GM19099 (cell line): ENCODE data around the gene BOC.

Experiments
- POLR2A ChIP-seq: IDR thresholded peaks from 3 replicates; pipeline ENCODE4 v1.6.1; 2011; ENCODE audit warnings: low read depth; ENCODE audit not compliant: insufficient read length; ENCODE audit errors: extremely low read depth

Gene BOC

DNA sequence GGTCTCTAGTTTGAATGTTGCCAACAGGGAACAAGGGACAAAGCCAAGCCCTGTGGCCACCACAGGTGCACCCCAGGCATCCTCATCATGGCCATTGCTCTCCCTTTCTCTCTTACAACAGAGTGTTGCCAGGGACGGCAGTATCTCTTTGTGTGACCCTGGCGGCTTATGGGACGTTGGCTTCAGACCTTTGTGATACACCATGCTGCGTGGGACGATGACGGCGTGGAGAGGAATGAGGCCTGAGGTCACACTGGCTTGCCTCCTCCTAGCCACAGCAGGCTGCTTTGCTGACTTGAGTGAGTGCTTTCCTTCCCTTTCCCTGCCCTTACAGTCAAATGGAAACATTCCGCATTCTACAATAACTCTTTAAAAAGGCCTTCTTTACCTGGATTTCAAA lies 38.2 kb downstream of the BOC start:
- no peak for TF ChIP-seq POLR2A

DNA sequence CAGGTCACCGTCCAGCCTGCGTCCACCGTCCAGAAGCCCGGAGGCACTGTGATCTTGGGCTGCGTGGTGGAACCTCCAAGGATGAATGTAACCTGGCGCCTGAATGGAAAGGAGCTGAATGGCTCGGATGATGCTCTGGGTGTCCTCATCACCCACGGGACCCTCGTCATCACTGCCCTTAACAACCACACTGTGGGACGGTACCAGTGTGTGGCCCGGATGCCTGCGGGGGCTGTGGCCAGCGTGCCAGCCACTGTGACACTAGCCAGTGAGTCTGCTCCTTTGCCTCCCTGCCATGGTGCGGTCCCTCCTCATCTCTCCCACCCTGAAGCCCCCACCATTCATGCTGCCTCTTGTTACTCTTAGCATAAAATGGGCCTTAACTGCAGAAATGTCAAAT lies 39.2 kb downstream of the BOC start:
- no peak for TF ChIP-seq POLR2A

DNA sequence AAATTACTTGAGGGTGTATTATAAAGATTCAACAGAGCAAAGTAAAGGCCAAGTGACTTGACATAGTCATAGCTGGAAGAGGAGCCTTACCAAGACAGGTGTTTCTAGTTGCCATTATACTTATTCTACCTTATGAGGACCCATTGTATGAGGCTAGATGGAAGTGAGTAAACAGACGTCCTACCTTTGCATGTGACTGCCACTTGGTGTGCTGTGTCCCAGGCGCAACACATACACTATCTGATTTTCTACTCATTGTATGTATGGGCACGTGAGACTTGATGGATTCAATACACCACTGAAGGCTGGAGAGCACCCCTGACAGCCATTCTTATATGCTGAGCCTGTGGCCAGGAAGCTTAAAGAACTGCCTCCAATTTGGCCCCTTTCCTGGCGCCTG lies 40.5 kb downstream of the BOC start:
- no peak for TF ChIP-seq POLR2A

DNA sequence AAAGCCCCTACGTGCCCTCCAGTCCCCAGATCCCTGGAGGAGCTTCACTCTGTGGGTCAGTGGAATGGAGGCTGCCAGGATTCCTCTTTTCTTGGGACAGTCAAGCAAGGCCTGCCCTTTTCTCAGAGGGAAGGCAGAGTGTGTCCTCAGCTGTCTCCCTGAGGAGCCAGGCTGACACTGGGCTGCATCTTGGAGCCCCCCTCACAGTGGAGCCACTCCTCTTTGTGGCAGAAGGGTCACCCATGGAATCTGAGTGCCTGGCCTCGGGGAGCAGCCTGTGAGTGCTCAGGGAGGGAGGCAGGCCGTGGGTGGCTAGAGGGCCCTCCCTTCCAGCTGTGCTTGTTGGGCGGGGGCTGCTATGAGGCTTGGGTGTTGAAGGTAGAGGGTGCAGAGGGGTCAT lies 41.2 kb downstream of the BOC start:
- no peak for TF ChIP-seq POLR2A

DNA sequence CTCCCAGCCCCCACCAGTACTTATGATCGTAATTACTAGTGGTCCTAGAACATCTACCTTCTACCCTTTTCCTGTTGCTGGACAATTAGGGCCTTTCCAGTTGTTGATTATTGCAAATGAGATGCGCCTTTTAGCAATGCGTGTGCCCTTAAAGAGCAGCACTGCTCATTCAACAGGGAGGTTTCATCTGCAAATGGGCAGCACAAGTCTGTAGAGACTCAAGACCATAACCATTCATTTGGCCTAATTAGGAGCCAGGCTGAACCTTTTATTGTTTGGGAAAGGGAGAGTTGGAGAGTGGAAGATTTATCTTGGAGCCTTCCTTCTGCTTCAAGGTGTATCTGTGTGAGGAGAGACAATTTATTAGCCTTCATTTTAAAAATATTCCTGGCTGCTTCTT lies 42.3 kb downstream of the BOC start:
- TF ChIP-seq POLR2A = no peak

DNA sequence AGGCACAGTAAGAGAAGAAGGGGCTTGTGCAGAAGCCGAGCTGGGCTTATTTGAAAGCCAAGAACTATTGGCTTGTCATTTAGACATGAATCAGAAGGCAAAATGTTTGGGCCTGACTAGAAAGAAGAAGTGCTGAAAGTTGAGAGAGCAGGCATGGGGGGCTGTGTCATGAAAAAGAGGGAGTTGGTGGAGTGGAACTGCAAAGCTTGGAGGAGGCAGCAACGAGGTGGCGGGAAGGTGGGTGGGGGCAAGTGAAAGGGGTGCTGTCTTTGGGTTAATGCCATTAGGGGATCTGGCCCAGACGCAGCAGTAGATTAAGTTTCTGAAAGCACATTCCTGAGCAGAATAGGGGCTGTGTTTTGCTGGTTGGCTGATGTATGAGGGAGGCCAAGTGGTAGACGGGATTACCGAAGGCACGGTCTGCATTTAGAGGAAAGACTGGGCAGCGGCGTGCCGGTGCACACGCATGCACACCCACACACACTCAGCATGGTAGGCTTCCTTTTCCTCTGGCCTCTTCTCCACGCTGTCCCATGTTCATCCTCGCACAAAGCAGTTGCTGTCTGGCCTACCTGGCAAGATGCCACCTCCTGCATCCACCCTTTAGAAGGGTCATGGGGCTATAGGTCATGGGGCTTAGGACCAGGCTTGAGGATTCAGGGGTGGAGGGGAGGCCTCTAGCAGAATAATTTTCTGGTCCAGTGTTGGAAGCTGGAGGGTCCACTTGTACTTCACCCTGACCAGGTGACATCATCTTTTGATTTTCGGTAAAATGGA lies 43.0 kb downstream of the BOC start:
- TF ChIP-seq POLR2A = no peak

DNA sequence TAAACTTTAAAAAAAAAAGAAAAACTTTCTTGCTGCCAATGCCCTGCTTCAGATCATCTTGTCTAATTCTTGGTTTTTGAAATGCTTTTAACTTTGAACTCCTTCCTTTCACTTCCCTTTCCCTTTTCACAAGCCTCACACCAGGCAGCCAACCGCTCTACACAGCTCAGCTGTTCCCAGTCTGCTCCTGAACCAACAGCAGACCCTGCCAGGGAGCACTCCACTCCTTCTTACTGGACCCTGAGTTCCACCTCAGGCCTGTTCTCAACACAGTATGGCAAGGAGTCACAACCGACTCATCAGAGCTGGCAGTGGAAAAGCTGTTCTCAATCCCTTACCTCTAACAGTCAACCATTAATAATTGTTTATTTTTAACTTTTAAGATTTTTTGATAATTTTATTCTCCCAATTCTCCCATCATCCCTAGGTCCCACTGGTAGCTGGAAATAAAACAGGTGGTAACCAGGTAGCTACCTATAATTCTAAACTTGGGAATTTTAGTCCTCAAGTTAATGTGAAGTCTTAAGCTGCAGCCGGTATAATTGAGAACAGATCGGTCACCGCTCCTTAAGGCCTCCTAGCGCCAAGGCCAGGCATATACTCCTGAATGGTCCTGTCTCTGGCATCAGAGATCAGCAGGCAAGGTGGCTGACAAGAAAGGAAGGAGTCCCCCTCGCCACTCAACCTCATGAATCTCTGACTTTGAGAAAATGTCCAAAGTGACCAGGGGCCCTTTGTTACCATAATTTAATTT lies 43.9 kb downstream of the BOC start:
- TF ChIP-seq POLR2A = no peak

DNA sequence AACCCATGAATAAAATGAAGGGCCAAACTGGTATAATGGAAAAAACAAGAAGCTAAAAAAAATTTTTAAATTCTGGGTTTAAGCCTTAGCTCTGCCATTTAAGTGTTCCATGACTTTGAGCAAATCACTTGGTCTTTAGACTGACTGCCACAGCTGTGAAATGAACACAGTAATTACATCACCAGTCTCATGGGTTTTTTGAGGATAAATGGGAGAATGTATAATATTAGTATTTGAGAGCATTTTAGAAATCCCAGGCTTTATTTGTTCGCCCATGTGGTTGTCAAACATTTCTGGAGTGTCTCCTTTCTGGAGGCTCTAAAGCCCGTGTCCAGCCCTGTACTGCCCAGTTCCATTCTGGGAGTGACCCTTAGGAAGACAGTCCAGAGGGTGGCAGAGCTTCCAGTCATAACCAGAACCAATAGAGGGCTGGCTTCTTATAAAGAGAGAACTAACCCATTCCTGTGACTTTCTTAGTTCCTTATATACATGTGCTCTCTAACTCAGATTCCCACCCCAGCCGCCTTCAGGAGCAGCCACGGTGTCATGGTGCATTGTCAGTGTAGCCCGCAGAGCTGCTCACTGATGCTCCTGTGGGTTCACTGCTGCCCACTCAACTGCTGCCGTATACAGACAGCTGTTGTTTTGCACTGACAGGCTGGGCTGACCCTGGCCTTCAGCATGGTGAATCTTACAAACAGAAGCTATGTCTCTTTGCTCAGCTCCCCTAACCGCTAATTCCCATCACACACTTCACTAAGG lies 44.7 kb downstream of the BOC start:
- TF ChIP-seq POLR2A = no peak

DNA sequence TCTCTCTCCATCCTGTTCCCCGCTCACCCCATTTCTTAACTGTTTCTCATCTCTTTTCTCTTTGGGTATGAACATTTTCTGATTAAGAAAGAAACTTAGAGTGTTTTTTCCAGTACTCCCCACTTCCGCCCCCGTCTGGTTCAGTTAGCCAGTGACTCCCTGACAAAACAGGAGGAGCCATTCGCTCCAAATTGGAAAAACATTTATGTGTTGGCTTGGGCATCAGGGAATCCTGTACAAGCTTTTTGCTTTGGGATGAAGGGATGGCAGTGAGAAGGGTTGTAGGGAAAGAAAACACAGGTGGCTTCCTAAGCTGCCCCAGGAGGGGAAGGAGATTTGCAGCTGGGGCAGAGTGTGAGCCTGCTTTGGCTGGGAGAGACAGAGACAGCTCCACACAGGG lies 47.0 kb downstream of the BOC start:
- TF ChIP-seq POLR2A = no peak

DNA sequence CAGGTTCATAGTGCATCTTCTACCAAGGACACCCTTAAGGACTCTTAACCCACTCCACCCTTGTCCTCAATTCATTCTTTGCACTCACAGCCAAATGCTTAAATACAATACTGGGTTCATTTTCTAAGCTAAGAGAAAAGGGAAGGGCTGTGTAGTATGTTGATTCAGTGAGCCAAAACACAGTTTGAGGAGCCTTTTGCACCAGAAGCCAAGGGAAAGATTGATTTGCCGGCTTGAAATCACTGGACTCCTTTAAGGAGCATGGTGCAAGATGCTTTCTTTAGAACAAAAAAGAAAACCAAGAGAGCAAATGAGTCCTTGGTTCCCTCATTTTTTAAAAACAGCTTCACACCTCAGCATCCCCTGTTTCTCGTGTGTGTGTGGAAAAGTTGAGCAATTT lies 47.8 kb downstream of the BOC start:
- no peak for TF ChIP-seq POLR2A

DNA sequence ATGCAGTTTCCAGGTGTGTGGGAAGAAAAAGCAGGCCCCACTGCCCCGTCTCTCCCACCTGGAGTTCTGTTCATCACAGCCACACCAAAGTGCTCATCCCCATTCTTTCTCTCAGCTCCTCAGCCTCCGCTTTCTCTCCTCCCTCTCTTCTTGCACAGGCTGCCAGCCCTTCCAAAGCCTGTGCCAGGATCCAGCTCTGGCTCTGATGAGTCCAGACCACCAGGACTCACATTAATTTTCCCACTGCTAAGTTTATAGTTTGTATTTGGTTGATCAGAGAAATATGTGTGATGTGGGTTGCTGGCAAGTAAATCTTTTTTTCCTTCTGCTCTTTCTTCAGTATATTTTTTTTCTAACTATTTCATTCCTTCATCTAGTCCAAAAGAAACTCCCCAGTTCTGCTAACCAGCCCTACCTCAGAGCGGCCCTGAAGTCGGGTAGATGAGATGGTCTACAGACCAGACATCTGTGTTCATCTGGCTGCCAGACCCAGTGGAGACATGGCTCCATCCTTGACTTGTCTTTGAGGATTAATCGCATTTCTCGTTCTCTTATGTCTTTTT lies 49.8 kb downstream of the BOC start:
- no peak for TF ChIP-seq POLR2A

DNA sequence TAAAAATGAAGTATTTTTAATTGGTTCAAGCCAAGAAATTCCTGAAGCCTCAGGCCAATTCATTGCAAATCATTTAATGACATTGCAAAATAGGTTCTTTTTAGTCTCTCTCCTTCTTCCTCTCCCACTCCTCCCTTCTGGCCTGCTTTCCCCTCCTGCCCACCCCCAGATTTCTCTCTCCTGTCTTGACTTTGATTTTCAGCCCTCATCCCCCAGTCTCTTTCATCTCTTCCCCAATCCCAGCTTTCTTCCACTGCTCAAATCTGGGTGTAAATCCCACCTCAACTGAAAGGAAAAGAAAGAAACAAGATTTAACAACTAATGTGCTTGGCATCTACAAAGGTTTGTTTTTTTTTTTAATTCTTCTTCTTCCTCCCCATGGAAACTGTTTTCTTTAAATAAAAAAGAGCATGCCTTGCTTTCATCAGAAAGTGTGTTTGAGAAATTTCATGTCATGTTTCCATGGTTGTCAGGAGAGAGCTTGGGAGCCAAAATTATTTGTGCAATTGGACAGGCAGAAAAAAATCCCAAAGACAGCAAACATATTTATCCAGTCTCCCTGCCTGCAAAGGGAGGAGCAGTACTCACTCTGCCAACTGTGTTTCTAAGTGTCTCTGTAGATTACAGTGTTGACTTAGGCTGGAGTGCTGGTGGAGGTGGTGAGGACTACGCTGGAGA lies 50.4 kb downstream of the BOC start:
- no peak for TF ChIP-seq POLR2A

DNA sequence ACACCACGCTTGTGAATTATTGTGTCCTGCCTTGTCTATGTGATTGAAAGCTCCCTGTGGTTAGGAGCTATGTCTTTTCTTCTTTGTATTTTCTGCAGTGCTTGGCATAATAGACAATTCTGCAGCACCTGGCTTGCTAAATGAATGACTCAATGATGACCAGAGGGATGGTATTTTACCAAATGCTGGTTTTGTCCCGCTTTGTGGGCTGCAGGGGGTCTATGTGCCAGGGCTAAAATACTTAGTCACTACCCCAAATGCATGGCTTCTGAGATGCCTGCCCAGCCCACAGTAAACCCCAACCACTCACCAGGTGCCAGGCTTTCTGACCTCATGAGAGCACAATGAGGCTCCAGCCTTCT lies 50.9 kb downstream of the BOC start:
- TF ChIP-seq POLR2A = no peak

DNA sequence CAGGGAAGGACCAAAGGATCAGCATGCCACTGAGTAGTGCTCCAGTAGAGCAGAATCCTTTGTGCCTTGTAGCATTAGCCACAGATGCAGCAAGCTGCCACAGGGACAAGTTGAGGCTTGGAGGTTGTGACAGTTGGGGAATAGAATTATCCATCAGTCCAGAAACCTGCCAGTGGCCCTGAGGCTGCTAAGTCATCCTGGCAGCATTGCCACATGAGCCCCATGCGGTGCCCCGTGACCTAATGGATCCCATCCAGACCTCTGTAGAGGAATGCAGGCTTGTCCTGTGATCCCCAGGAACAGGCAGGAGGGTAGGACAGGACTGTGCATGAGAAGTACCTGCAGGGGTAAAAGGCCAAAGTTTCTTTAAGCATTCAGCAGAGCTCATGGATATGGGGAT lies 51.7 kb downstream of the BOC start:
- no peak for TF ChIP-seq POLR2A

DNA sequence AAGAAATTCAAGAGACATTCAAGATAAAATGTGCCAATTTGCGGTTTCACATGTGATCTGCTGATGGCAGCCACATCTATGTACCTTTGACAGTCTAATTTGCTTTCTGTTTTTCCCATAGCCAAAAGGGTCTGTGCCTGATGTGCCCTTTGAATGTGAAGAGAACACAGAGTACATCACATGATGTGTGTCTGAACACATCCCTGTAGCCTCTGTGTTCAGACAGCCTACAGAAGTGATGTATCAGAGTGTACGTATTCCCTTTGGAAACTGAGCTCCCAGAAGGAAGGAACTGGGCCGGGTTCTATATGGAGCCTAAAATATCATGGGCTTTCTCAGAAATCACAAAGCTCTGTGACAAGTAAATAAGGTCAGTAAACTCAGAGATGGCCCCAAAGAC lies 52.4 kb downstream of the BOC start:
- no peak for TF ChIP-seq POLR2A
